A673 (cell line): ENCODE measurements around the gene CDKN2B-AS1. TPM values are rescaled to one million over a fixed set of nuclear protein-coding genes. Genes with fewer than 3 reads are reported as not detected.

ENCODE experiments used
- BruUV-seq: library from RNA; stranded (reverse); fragments of 400-500 nt; replicated peaks from 2 replicates; lab custom pipeline; 2021; lab: Mats Ljungman, UMichigan
- CTCF ChIA-PET: fragments of 300-600 bp; sonication (Branson Sonifier 250); formaldehyde crosslinking; loops from one replicate; lab custom pipeline; 2022; ENCODE audit warnings: antibody characterized with exemption; lab: Charles Lee
- POLR2A ChIA-PET: fragments of 300-600 bp; sonication (Branson Sonifier 250); formaldehyde crosslinking; loops from one replicate; lab custom pipeline; 2022; ENCODE audit warnings: antibody characterized with exemption; ENCODE audit not compliant: low non-redundant PET; lab: Charles Lee
- DNase-seq: peaks from one replicate; pipeline ENCODE4 v3.0.0-alpha.2; 2015; ENCODE audit warnings: low spot score
- H3K27ac ChIP-seq: fragments of 200-600 bp; sonication (generic); 2 replicates; pipeline ENCODE4 v1.5.1; 2016; ENCODE audit warnings: mixed run types, low read depth, mild to moderate bottlenecking, mixed read lengths, antibody characterized with exemption, low read length; ENCODE audit not compliant: poor library complexity, severe bottlenecking
- H3K27me3 ChIP-seq: fragments of 200-600 bp; sonication (generic); replicated peaks from 2 replicates; pipeline ENCODE4 v1.6.1; 2017; ENCODE audit warnings: mixed run types, low read depth, mild to moderate bottlenecking, mixed read lengths, antibody characterized with exemption, low read length; ENCODE audit not compliant: insufficient read depth, poor library complexity
- H3K36me3 ChIP-seq: fragments of 200-600 bp; sonication (generic); 2 replicates; pipeline ENCODE4 v1.6.1; 2016; ENCODE audit warnings: mixed run types, mild to moderate bottlenecking, mixed read lengths, antibody characterized with exemption, low read length; ENCODE audit not compliant: insufficient read depth, poor library complexity, severe bottlenecking
- H3K4me1 ChIP-seq: fragments of 200-600 bp; sonication (generic); 2 replicates; pipeline ENCODE4 v1.6.1; 2017; ENCODE audit warnings: mixed run types, mild to moderate bottlenecking, mixed read lengths, antibody characterized with exemption, low read length; ENCODE audit not compliant: insufficient read depth, poor library complexity, severe bottlenecking
- H3K4me3 ChIP-seq: fragments of 200-600 bp; sonication (generic); 2 replicates; pipeline ENCODE4 v1.5.1; 2016; ENCODE audit warnings: low read depth, mixed run types, mild to moderate bottlenecking, mixed read lengths, low read length; ENCODE audit not compliant: poor library complexity, severe bottlenecking
- H3K9me3 ChIP-seq: fragments of 200-600 bp; sonication (generic); 2 replicates; pipeline ENCODE4 v1.6.1; 2016; ENCODE audit warnings: mixed run types, low read depth, mild to moderate bottlenecking, mixed read lengths, antibody characterized with exemption, low read length; ENCODE audit not compliant: poor library complexity, severe bottlenecking
- EZH2 ChIP-seq: fragments of 200-600 bp; sonication (generic); IDR thresholded peaks from 2 replicates; pipeline ENCODE4 v1.6.1; 2017; ENCODE audit warnings: borderline replicate concordance, low read depth, mild to moderate bottlenecking, mixed read lengths, antibody characterized with exemption, low read length; ENCODE audit not compliant: poor library complexity, severe bottlenecking
- intact Hi-C: fragments of 100-400 bp; cut with micrococcal nuclease; formaldehyde crosslinking; loops from one replicate; pipeline ENCODE4 v1.10.0; 2022; ENCODE audit not compliant: unreplicated experiment
- total RNA-seq: library from RNA; stranded (reverse); gene quantifications from 2 replicates; pipeline ENCODE4 v1.2.3, GENCODE V29; 2021
- TF ChIP-seq, protein P1 (sequence below): fragments of 300-800, 200-600 bp; sonication (generic); conservative IDR thresholded peaks from 2 replicates; pipeline ENCODE4 v1.5.1; 2017; ENCODE audit warnings: low read depth, mild to moderate bottlenecking, antibody characterized with exemption, low read length, moderate library complexity, mixed read lengths

Gene CDKN2B-AS1
- total RNA-seq, 1 experiment from 2014 or later: not detected

DNA sequence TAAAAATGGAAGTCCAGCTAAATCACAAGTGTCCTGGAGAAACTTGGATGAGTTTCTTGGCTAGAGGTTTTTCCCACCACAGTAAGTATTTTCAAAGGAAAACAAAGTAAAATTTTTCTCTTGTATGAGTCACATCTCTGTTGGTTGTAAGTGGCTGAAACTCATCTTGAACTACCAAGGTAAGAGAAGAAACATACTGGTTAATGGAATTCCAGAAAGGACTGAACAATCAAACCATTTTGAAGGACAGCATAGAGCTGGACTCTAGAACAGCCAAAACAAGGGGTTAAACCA lies 117.3 kb downstream of the CDKN2B-AS1 start:
- no peak for DNase-seq
- intact Hi-C loops: no loop called here
- Histone ChIP-seq H3K27me3 (no peaks in the 10 kb centered on the region), H3K27ac (no peak overlapping the region), H3K36me3 (no peaks in the 10 kb centered on the region), H3K9me3 (no peaks in the 10 kb centered on the region), H3K4me1 (no peaks in the 10 kb centered on the region), H3K4me3 (no peak overlapping the region)
- CTCF ChIA-PET: no interaction called here
- BruUV-seq: no TSS peak
- TF ChIP-seq, protein P1, sequence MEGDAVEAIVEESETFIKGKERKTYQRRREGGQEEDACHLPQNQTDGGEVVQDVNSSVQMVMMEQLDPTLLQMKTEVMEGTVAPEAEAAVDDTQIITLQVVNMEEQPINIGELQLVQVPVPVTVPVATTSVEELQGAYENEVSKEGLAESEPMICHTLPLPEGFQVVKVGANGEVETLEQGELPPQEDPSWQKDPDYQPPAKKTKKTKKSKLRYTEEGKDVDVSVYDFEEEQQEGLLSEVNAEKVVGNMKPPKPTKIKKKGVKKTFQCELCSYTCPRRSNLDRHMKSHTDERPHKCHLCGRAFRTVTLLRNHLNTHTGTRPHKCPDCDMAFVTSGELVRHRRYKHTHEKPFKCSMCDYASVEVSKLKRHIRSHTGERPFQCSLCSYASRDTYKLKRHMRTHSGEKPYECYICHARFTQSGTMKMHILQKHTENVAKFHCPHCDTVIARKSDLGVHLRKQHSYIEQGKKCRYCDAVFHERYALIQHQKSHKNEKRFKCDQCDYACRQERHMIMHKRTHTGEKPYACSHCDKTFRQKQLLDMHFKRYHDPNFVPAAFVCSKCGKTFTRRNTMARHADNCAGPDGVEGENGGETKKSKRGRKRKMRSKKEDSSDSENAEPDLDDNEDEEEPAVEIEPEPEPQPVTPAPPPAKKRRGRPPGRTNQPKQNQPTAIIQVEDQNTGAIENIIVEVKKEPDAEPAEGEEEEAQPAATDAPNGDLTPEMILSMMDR: no peak
- TF ChIP-seq EZH2: no peak
- POLR2A ChIA-PET: no interaction called here

DNA sequence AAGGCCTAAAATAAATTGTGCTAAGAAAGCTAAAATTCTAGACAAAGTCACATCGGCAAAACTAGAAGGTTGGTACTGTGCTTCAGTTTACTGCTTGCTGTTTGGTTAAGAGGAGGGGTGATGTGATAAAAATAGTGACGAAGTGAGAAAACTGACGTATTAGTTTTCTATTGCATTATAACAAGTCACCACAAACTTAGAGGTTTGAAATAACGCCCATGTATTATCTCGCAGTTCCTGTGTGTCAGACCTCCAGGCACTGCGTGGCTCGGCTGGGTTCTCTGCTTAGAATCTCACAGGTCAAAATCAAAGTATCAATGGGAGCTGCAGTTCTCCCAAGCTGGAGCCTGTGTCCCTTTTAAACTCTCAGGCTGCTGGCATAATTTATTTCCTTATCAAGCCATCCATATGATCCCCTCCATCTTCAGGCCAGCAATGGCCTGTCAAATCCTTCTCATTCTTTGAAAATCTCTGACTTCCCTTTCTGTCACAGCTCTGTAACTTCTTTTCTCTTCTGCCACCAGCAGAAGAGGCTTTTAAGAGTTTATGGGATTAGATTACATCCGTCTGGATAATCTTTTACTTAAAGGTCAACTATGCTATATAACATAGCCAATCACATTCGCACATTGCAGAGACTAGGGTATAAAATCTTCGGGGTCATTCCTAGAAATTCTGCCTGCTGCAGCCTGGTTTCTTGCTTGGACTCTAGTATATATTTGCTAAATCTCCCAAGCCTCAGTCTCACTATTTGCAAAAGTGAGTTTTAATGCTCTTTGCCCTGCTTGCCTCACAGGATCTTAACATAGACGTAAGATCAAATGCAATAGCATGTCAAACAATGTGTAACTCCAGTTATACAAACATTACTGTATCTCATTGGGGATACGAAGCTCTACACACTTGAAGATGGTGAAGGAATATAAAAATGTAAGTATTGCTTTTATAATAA lies 118.6 kb downstream of the CDKN2B-AS1 start:
- H3K4me1 ChIP-seq: no peaks in the 10 kb centered on the region
- H3K9me3 ChIP-seq: no peaks in the 10 kb centered on the region
- H3K27me3 ChIP-seq: no peaks in the 10 kb centered on the region
- intact Hi-C loops: no loop called here
- no peak for DNase-seq
- ChIA-PET CTCF (no interaction called here), POLR2A (no interaction called here)
- H3K36me3 ChIP-seq: no peaks in the 10 kb centered on the region
- H3K27ac ChIP-seq: no peak overlapping the region
- no peak overlapping the region for H3K4me3 ChIP-seq
- no peak for TF ChIP-seq EZH2
- TF ChIP-seq, protein P1: no peak
- BruUV-seq: no TSS peak

DNA sequence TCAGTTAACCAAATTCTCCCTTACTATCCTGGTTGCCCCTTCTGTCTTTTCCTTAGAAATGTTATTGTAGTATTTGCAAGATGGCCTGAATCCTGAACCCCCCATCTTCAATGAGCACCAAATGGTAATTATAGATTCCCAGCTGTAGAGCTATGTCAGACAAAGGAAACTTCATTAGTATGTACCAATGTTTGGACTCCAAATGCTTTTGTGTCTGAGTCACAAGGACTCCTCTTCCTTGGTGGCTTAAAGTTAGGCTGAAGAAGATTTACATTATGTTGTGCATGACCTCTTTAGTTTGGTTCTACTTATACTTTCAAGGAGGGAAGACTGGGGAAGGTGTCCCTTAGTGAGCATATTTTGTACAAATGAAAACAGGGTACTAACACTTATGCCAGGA lies 120.4 kb downstream of the CDKN2B-AS1 start:
- ChIA-PET CTCF (no interaction called here), POLR2A (no interaction called here)
- no peak for DNase-seq
- H3K9me3 ChIP-seq: no peaks in the 10 kb centered on the region
- no peak overlapping the region for H3K4me3 ChIP-seq
- no TSS peak for BruUV-seq
- H3K27me3 ChIP-seq: no peaks in the 10 kb centered on the region
- intact Hi-C loops: no loop called here
- no peaks in the 10 kb centered on the region for H3K36me3 ChIP-seq
- no peak overlapping the region for H3K27ac ChIP-seq
- no peaks in the 10 kb centered on the region for H3K4me1 ChIP-seq
- TF ChIP-seq, protein P1: no peak
- no peak for TF ChIP-seq EZH2
